SK-N-DZ (cell line): ENCODE measurements around the gene LGMN. TPM values are rescaled to one million over a fixed set of nuclear protein-coding genes. Genes with fewer than 3 reads are reported as not detected.
"Not testable (repeated sequence)": the region's sequence is repeated elsewhere in the genome, so short reads cannot be mapped to it uniquely, and the experiment has no call there.

ENCODE experiments used
- DNase-seq: peaks from one replicate; pipeline ENCODE4 v3.0.0-alpha.2; 2015; ENCODE audit warnings: low spot score
- polyA plus RNA-seq, 2 experiments: library from polyadenylated mRNA; depleted of rRNA; stranded (reverse); fragments of >200 nt; gene quantifications; 2 replicates each; pipeline ENCODE4 v1.2.3, GENCODE V29; 2014

The LGMN gene
- polyA plus RNA-seq (2014; cell fraction: cytosol; rRNA removed) = 18.8 and 21.7 TPM in 2 replicates
- 11.6 and 12.8 TPM in 2 replicates for polyA plus RNA-seq (2014; cell fraction: nucleus; rRNA removed)

- DNase-seq = peak; percentile 90
Observed at GRCh38 chr14:92748259-92749016, at the start of gene LGMN. LGMN (minus strand) TSS chr14:92748627; CDS start chr14:92732786, 15,841 bp downstream.

DNA sequence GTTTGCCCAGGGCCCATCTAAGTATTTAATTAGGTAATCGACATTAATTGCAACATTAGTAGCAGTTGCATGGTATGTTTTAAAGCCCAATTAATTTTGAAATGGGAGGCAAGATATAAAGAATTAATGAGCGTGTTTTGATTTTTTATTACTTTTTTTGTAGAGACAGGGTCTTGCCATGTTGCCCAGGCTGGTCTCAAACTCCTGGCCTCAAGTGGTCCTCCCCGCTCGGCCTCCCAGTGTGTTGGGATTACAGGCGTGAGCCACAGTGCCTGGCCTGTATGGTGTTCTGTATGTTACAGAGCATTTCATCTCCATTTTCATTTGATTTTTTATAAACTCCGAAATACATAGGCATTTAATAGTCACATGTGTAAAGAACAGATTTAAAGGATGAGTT lies 46.5 kb upstream of the LGMN start:
- no peak for DNase-seq

- DNase-seq = peak; percentile 1
Observed at GRCh38 chr14:92794547-92794941, 46.1 kb upstream of the LGMN start.

- DNase-seq = peak; percentile 93
Observed at GRCh38 chr14:92793709-92794546, 45.5 kb upstream of the LGMN start, which contains the start of gene GOLGA5. GOLGA5 (plus strand) TSS chr14:92794305; CDS start chr14:92797438, 3,133 bp downstream.

- no peak for DNase-seq
Observed at GRCh38 chr14:92792885-92793284, 44.5 kb upstream of the LGMN start.

- no peak for DNase-seq
Observed at GRCh38 chr14:92789457-92790089, 41.1 kb upstream of the LGMN start.

DNA sequence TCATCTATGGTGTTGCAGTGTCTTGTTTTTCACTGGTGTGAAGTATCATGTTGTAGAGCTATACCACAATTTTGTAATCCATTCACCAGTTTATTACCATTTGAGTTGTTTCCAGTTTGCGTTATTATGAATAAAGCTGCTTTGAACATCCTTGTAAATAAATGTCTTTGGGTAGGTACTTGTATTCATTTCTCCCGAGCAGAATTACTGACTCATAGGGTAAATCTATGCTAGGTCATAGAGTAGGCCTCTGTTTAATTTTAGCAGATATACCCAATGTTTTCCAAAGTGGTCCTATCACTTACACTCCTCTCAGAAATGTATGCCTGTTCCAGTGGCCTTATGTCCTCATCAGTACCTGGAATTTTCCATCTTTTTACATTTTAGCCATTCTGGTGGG lies 39.1 kb upstream of the LGMN start:
- DNase-seq = no peak

DNA sequence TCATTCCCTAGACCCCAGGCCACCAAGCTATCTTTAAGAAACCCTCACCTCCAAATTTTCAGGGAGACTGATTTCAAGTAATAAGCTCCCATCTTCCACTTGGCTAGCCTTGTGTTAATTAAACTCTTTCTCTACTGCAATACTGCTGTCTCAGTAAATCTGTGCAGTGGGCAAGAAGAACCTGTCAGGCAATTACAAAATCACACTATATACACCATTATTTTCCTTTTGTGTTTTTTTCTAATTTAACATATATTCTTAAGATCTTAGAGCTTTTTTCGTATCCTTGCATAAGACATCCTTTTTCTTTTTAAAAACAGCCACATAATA lies 38.0 kb upstream of the LGMN start:
- no peak for DNase-seq

DNA sequence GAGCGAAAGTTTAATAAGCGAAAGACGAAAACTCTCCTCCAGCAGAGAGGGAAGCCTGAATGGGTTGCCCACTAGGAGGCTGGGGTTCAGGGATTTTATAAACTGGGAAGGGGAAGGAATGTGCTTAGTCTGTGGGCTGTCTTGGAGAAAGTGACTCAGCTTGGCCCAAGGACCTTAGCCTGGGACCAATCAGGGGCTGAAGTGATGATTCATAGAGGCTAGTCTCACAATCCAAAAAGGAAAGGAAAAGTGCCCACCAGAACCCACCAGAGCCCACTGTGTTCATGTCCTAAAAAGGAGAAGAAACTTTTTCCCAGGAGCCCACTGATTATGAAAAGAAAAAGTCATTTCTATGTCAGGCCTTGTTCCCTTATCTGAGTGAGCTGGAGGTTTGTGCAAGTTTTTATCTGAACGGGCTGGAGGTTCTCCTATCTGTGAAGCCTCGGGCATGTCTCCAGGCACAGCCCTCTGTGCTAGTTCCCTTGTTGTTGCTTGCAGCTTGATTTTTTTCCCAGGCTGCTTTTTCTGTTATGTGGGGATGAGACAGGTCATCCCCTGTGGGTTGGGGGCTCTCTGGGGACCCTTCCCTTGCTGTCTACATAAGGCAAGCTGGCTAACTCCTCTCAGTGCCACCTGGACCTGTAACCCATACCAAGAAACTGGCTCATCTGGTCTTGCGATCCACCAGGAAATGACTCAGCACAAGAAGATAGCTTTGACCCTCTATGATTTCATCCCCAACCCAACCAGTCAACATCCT lies 37.4 kb upstream of the LGMN start:
- DNase-seq = no peak

DNA sequence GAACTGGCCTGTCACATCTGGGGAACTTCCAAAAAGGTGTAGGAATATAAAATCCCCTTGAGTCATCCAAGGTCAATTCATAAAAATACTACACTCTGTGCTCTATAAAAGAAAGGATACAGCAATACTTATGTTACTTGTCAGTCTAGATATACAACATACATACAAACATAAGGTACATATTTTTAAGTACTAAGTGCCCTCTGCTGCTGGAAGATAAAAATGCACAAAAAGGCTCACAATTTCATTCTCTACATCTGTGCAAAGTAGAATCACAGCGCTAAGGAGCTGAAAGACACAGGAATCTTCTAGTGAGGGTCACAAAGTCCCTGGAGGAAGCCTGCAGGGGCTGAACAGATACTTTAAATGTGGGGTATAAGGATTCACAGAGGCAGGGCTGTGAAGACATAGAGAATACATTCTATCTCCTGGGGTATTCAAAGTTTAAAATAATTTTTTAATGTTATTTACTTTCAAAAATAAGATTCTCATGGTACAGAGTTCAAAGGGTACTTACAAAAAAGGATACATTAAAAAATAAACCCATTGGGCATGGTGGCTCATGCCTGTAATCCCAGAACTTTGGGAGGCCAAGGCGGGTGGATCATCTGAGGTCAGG lies 35.5 kb upstream of the LGMN start:
- peak; percentile 53 for DNase-seq

DNA sequence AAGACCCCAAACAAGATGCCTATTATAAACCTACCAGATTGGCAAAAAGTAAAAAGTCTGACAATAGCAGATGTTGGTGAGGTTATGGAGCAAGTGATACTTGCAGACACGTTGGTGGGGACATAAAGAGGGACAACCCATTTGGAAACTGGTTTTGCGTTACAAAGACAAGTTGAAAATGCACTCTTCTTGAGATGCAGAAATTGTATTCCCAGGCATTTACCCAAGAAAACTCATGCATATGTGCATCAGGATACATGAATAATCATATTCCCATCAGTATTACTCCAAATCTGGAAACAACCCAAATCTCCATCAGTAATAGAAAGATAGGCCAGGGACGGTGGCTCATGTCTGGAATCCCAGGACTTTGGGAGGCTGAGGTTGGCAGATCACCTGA lies 32.9 kb upstream of the LGMN start:
- no peak for DNase-seq

GRCh38 chr14:92780444-92781232 lies 32.2 kb upstream of the LGMN start:
- no peak for DNase-seq

- DNase-seq = peak; percentile 38
Observed at GRCh38 chr14:92778868-92779565, 30.6 kb upstream of the LGMN start.

DNA sequence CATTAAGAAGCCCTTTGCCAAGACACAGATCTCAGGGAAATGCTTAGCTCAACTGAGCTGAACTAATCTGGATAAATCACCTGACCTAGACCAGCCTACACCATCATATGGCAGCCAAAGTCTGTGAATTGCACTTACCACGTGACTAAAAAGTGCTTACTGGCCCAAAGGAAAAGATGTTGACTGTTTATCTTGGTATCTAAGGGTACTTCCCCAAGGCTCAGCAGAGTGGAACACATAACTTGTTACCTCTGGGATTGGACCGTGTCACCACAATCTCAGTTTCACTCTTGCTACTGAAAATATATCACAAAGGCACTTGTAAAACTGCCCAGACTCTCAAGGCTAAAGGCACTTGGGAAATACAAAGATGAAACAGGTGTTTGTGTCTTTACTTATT lies 26.9 kb upstream of the LGMN start:
- not testable (repeated sequence) for DNase-seq

DNA sequence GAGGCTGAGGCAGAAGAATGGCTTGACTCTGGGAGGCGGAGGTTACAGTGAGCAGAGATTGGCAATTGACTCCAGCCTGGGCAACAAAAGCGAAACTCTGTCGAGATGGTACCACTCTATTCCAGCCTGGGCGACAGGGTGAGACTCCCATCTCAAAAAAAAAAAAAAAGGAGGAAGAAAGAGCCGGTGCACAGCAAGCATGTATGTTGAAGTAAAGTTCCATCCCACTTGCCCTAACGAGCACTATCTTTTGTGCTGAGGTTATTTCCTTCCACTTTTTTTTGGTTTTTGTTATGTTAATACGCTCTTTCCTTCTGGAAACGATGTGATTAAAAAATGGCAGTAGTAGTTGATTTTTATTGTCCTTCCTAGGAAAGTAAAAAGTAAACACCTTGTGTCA lies 26.1 kb upstream of the LGMN start:
- no peak for DNase-seq

GRCh38 chr14:92770484-92770883 lies 22.1 kb upstream of the LGMN start:
- no peak for DNase-seq

GRCh38 chr14:92768795-92769194 lies 20.4 kb upstream of the LGMN start:
- no peak for DNase-seq

DNA sequence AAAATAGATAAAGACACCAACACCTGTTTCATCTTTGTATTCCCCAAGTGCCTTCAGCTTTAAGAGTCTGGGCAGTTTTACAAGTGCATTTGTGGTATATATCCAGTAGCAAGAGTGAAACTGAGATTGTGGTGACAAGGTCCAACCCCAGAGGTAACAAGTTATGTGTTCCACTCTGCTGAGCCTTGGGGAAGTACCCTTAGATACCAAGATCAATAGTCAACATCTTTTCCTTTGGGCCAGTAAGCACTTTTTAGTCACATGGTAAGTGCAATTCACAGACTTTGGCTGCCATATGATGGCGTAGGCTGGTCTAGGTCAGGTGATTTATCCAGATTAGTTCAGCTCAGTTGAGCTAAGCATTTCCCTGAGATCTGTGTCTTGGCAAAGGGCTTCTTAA lies 19.8 kb upstream of the LGMN start:
- not testable (repeated sequence) for DNase-seq
